HL-60 (cell line): ENCODE results near the gene BCL3.
A peak's percentile ranks its signal among the peaks of the same experiment; 100 is the strongest.
"Not testable (repeated sequence)": the region's sequence is repeated elsewhere in the genome, so short reads cannot be mapped to it uniquely, and the experiment has no call there.

ENCODE experiments used
- DNase-seq, 2 experiments: peaks; one replicate each; pipeline ENCODE4 v3.0.0-alpha.2; 2010 to 2020; ENCODE audit warnings: low read depth in 1 of 2, low spot score in 1 of 2
- H3K27ac ChIP-seq: fragments of 250-450 bp; sonication (Bioruptor Pico); replicated peaks from 2 replicates; pipeline ENCODE4 v1.5.1; 2020; ENCODE audit warnings: mild to moderate bottlenecking, moderate library complexity
- H3K27me3 ChIP-seq: fragments of 250-450 bp; sonication (Bioruptor Pico); 2 replicates; pipeline ENCODE4 v1.5.1; 2021; ENCODE audit warnings: mild to moderate bottlenecking, moderate library complexity; ENCODE audit not compliant: insufficient read depth, poor library complexity, severe bottlenecking
- H3K4me3 ChIP-seq: replicated peaks from 2 replicates; pipeline ENCODE4 v1.5.1; 2011; ENCODE audit warnings: mild to moderate bottlenecking, control low read depth, low read length; ENCODE audit not compliant: insufficient read depth
- CTCF ChIP-seq: IDR thresholded peaks from one replicate; pipeline ENCODE4 v1.5.1; 2011; ENCODE audit warnings: low read length, control low read depth, inconsistent platforms; ENCODE audit not compliant: insufficient read depth
- GABPA ChIP-seq: IDR thresholded peaks from 2 replicates; pipeline ENCODE4 v1.6.1; 2012; ENCODE audit warnings: low read depth
- POLR2AphosphoS5 ChIP-seq: IDR thresholded peaks from 2 replicates; pipeline ENCODE4 v1.6.1; 2012; ENCODE audit warnings: low read depth
- REST ChIP-seq: IDR thresholded peaks from 2 replicates; pipeline ENCODE4 v1.6.1; 2012; ENCODE audit warnings: low read depth; ENCODE audit not compliant: insufficient replicate concordance
- SPI1 ChIP-seq: IDR thresholded peaks from 2 replicates; pipeline ENCODE4 v1.6.1; 2012; ENCODE audit warnings: low read depth, mild to moderate bottlenecking, borderline replicate concordance

BCL3 gene

GRCh38 chr19:44718441-44719261 is 29.9 kb upstream of the BCL3 start:
- no peak for TF ChIP-seq REST
- TF ChIP-seq SPI1, result peak; percentile 78
- no peak overlapping the region; the same call in 1 of the 2 replicates for H3K27ac ChIP-seq
- H3K27me3 ChIP-seq, result no peaks in the 10 kb centered on the region
- DNase-seq, result peak in 1 of 2 experiments; percentile 34
- no peak overlapping the region for H3K4me3 ChIP-seq

DNA sequence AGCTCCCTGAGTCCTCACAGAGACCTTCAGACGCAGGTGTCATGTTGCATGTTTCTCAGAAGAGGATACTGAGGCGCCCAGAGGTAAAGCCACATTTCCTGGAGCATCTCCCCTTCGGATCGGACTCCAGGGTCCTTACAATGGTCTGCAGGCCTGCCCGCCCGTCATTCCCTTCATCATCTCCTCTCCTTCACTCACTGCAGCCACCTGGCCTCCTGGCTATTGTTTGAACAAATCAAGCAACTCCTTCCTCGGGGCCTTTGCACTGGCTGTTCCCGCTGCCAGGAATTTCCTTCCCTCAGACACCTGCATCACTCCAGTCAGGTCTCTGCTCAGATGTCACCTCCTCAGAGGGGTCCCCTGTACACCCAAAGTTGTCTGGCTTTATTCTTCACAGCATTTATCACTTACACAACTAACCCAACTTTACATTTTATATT is 29.2 kb upstream of the BCL3 start:
- TF ChIP-seq REST (no peak), POLR2AphosphoS5 (no peak), CTCF (no peak), GABPA (no peak), SPI1 (no peak)
- no peak for DNase-seq
- Histone ChIP-seq H3K4me3 (no peak overlapping the region), H3K27ac (no peak overlapping the region), H3K27me3 (no peaks in the 10 kb centered on the region)

DNA sequence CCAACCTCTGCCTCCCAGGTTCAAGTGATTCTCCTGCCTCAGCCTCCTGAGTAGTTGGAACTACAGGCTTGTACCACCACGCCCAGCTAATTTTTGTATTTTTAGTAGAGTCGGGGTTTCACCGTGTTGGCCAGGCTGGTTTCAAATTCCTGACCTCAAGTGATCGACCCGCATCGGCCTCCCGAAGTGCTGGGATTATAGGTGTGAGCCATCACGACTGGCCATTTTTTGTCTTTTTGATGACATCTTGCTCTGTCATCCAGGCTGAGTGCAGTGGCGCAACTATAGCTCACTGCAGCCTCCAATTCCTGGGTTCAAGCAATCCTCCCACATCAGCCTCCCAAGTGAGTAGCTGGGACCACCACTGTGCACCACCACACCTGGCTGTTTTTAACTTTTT is 28.1 kb upstream of the BCL3 start:
- not testable (repeated sequence) for H3K4me3 ChIP-seq, H3K27me3 ChIP-seq, H3K27ac ChIP-seq, DNase-seq

- Histone ChIP-seq H3K27me3 (no peaks in the 10 kb centered on the region), H3K4me3 (no peak overlapping the region), H3K27ac (no peak overlapping the region)
- TF ChIP-seq POLR2AphosphoS5 (no peak), GABPA (no peak), SPI1 (no peak), REST (no peak), CTCF (no peak)
- DNase-seq, result no peak
These were observed 27.6 kb upstream of the BCL3 start for GRCh38 chr19:44720945-44721344.

- not testable (repeated sequence) for H3K4me3 ChIP-seq, H3K27me3 ChIP-seq
- peak overlapping the region; percentile 61 for H3K27ac ChIP-seq
- peak in 1 of 2 experiments; percentile 34 for DNase-seq
These were observed 27.1 kb upstream of the BCL3 start for GRCh38 chr19:44721369-44721768.
